ENCODE data around the gene MEIS1.
"Not testable (repeated sequence)": the region's sequence is repeated elsewhere in the genome, so short reads cannot be mapped to it uniquely, and the experiment has no call there.

Gene MEIS1

GRCh38 chr2:66478731-66479316 is 43.9 kb downstream of the MEIS1 start:
- Histone ChIP-seq H3K27ac (ENCODE audit: low read depth, low read length) (no peak overlapping the region), H3F3A (ENCODE audit: control insufficient read depth, insufficient read depth) (no peaks in the 10 kb centered on the region), H3K36me3 (ENCODE audit: control insufficient read depth, low read length) (no peaks in the 10 kb centered on the region), H3K79me2 (ENCODE audit: control insufficient read depth, low read length) (no peaks in the 10 kb centered on the region), H3K27me3 (ENCODE audit: control insufficient read depth, low read length) (no peaks in the 10 kb centered on the region), H3K4me1 (ENCODE audit: control insufficient read depth, low read length) (peaks cover 25% of the 10 kb centered on the region), H3K9me3 (ENCODE audit: control insufficient read depth, insufficient read depth, low read length) (no peaks in the 10 kb centered on the region), H3K4me2 (ENCODE audit: low read length) (peak overlapping the region; percentile 21; the same call in 1 of the 2 replicates), H3K4me3 (ENCODE audit: low read length) (no peak overlapping the region), H4K20me1 (ENCODE audit: control insufficient read depth, insufficient read depth, low read depth, low read length) (no peaks in the 10 kb centered on the region), H3K9me2 (replicated peaks; ENCODE audit: control insufficient read depth, low read length) (no peaks in the 10 kb centered on the region)
- TF ChIP-seq CTCF (IDR thresholded peaks at IDR 0.05; ENCODE audit: low read depth, low read length, poor library complexity, severe bottlenecking) (no peak), EZH2phosphoT487 (IDR thresholded peaks at IDR 0.05; ENCODE audit: borderline replicate concordance, low read length) (no peak)

- Histone ChIP-seq H3K27ac (ENCODE audit: low read depth, low read length) (no peak overlapping the region), H3K4me1 (ENCODE audit: control insufficient read depth, low read length) (peaks cover 17% of the 10 kb centered on the region), H3K9me3 (ENCODE audit: control insufficient read depth, insufficient read depth, low read length) (no peaks in the 10 kb centered on the region), H3K4me3 (ENCODE audit: low read length) (no peak overlapping the region), H3K79me2 (ENCODE audit: control insufficient read depth, low read length) (no peaks in the 10 kb centered on the region), H3K27me3 (ENCODE audit: control insufficient read depth, low read length) (no peaks in the 10 kb centered on the region), H3F3A (ENCODE audit: control insufficient read depth, insufficient read depth) (no peaks in the 10 kb centered on the region), H3K36me3 (ENCODE audit: control insufficient read depth, low read length) (no peaks in the 10 kb centered on the region), H4K20me1 (ENCODE audit: control insufficient read depth, insufficient read depth, low read depth, low read length) (no peaks in the 10 kb centered on the region), H3K9me2 (replicated peaks; ENCODE audit: control insufficient read depth, low read length) (no peaks in the 10 kb centered on the region), H3K4me2 (ENCODE audit: low read length) (no peak overlapping the region)
- no peak for TF ChIP-seq EZH2phosphoT487 (IDR thresholded peaks at IDR 0.05; ENCODE audit: borderline replicate concordance, low read length)
- no peak for TF ChIP-seq CTCF (IDR thresholded peaks at IDR 0.05; ENCODE audit: low read depth, low read length, poor library complexity, severe bottlenecking)
Measured at GRCh38 chr2:66481100-66481549, 46.2 kb downstream of the MEIS1 start.

GRCh38 chr2:66485252-66485651 is 50.3 kb downstream of the MEIS1 start:
- H3K27ac ChIP-seq (ENCODE audit: low read depth, low read length); H3K4me2 ChIP-seq (ENCODE audit: low read length); H3F3A ChIP-seq (ENCODE audit: control insufficient read depth, insufficient read depth); H3K27me3 ChIP-seq (ENCODE audit: control insufficient read depth, low read length); H3K4me1 ChIP-seq (ENCODE audit: control insufficient read depth, low read length); H3K36me3 ChIP-seq (ENCODE audit: control insufficient read depth, low read length); H3K9me3 ChIP-seq (ENCODE audit: control insufficient read depth, insufficient read depth, low read length); H3K9me2 ChIP-seq (replicated peaks; ENCODE audit: control insufficient read depth, low read length); H3K4me3 ChIP-seq (ENCODE audit: low read length); H4K20me1 ChIP-seq (ENCODE audit: control insufficient read depth, insufficient read depth, low read depth, low read length); H3K79me2 ChIP-seq (ENCODE audit: control insufficient read depth, low read length): not testable (repeated sequence)

GRCh38 chr2:66488946-66489345 is 54.0 kb downstream of the MEIS1 start:
- Histone ChIP-seq H3K27ac (ENCODE audit: low read depth, low read length) (no peak overlapping the region), H3K36me3 (ENCODE audit: control insufficient read depth, low read length) (no peaks in the 10 kb centered on the region), H3F3A (ENCODE audit: control insufficient read depth, insufficient read depth) (no peaks in the 10 kb centered on the region), H3K79me2 (ENCODE audit: control insufficient read depth, low read length) (no peaks in the 10 kb centered on the region), H3K9me3 (ENCODE audit: control insufficient read depth, insufficient read depth, low read length) (no peaks in the 10 kb centered on the region), H3K4me3 (ENCODE audit: low read length) (no peak overlapping the region), H3K9me2 (replicated peaks; ENCODE audit: control insufficient read depth, low read length) (no peaks in the 10 kb centered on the region), H3K27me3 (ENCODE audit: control insufficient read depth, low read length) (no peaks in the 10 kb centered on the region), H3K4me1 (ENCODE audit: control insufficient read depth, low read length) (no peaks in the 10 kb centered on the region), H4K20me1 (ENCODE audit: control insufficient read depth, insufficient read depth, low read depth, low read length) (no peaks in the 10 kb centered on the region), H3K4me2 (ENCODE audit: low read length) (no peak overlapping the region)
- TF ChIP-seq CTCF (IDR thresholded peaks at IDR 0.05; ENCODE audit: low read depth, low read length, poor library complexity, severe bottlenecking) (no peak), EZH2phosphoT487 (IDR thresholded peaks at IDR 0.05; ENCODE audit: borderline replicate concordance, low read length) (no peak)
